GM19239 (cell line): ENCODE data around the gene SPATA46.

Experiments used
- DNase-seq: peaks from one replicate; pipeline ENCODE4 v3.0.0; 2011; ENCODE audit warnings: low spot score; ENCODE audit not compliant: insufficient read length
- FAIRE-seq: peaks from 2 replicates; lab custom pipeline; 2011; peaks lifted over from hg19 to GRCh38; lab: Jason Lieb, UNC

The SPATA46 gene

GRCh38 chr1:162375463-162375862, 1.2 kb downstream of the SPATA46 start:
- no peak for FAIRE-seq

GRCh38 chr1:162374406-162374805, 2.2 kb downstream of the SPATA46 start:
- no peak for FAIRE-seq
- no peak for DNase-seq

More at GRCh38 chr1:162375463-162375862, 1.2 kb downstream of the SPATA46 start:
- no peak for DNase-seq

- DNase-seq (no peak), FAIRE-seq (no peak)
Observed at GRCh38 chr1:162373541-162374260, 3.0 kb downstream of the SPATA46 start.

GRCh38 chr1:162373072-162373427, 3.6 kb downstream of the SPATA46 start:
- FAIRE-seq (no peak), DNase-seq (no peak)

GRCh38 chr1:162372159-162373071, 4.2 kb downstream of the SPATA46 start:
- FAIRE-seq, result no peak
- no peak for DNase-seq

- no peak for DNase-seq
- no peak for FAIRE-seq
Observed at GRCh38 chr1:162371611-162372010, 5.0 kb downstream of the SPATA46 start.

GRCh38 chr1:162370721-162371120, 5.9 kb downstream of the SPATA46 start:
- DNase-seq (no peak), FAIRE-seq (no peak)

- FAIRE-seq (no peak), DNase-seq (no peak)
Observed at GRCh38 chr1:162370161-162370560, 6.5 kb downstream of the SPATA46 start.

GRCh38 chr1:162369571-162369970, 7.1 kb downstream of the SPATA46 start:
- FAIRE-seq, result no peak
- DNase-seq, result no peak

GRCh38 chr1:162368451-162368850, 8.2 kb downstream of the SPATA46 start:
- DNase-seq (no peak), FAIRE-seq (no peak)

- FAIRE-seq, result no peak
- no peak for DNase-seq
Observed at GRCh38 chr1:162367772-162368171, 8.9 kb downstream of the SPATA46 start.

- no peak for DNase-seq
- no peak for FAIRE-seq
Observed at GRCh38 chr1:162367073-162367472, 9.6 kb downstream of the SPATA46 start.

- FAIRE-seq, result no peak
- DNase-seq, result no peak
Observed at GRCh38 chr1:162366671-162367070, 10.0 kb downstream of the SPATA46 start.

- no peak for FAIRE-seq
- DNase-seq, result no peak
Observed at GRCh38 chr1:162366149-162366548, 10.5 kb downstream of the SPATA46 start.

GRCh38 chr1:162365284-162366020, 11.2 kb downstream of the SPATA46 start:
- no peak for FAIRE-seq
- DNase-seq, result no peak

GRCh38 chr1:162364498-162364897, 12.2 kb downstream of the SPATA46 start:
- FAIRE-seq, result no peak
- DNase-seq, result no peak

- FAIRE-seq, result no peak
- DNase-seq, result no peak
Observed at GRCh38 chr1:162363823-162364222, 12.8 kb downstream of the SPATA46 start.

- DNase-seq (no peak), FAIRE-seq (no peak)
Observed at GRCh38 chr1:162361349-162361748, 15.3 kb downstream of the SPATA46 start.

- no peak for FAIRE-seq
Observed at GRCh38 chr1:162360874-162361260, 15.8 kb downstream of the SPATA46 start.

GRCh38 chr1:162360237-162360873, 16.3 kb downstream of the SPATA46 start:
- DNase-seq (no peak), FAIRE-seq (no peak)

More at GRCh38 chr1:162360874-162361260, 15.8 kb downstream of the SPATA46 start:
- DNase-seq, result no peak
